ENCODE results near the gene GAB4.

- TF ChIP-seq CTCF (IDR thresholded peaks at IDR 0.05) (no peak), POLR2A (IDR thresholded peaks at IDR 0.05; ENCODE audit: low read depth) (no peak), EP300 (IDR thresholded peaks at IDR 0.05) (no peak)
Measured at GRCh38 chr22:16973591-16974297, 34.3 kb downstream of the GAB4 start.

All from esophagus muscularis mucosa (tissue), 4 donors.